Common myeloid progenitor, CD34-positive (primary cell): ENCODE data around the gene MEF2A.

ENCODE experiments used
- CTCF ChIA-PET: fragments of 350-600 bp; sonication (Branson Sonifier 250); formaldehyde crosslinking; loops from one replicate; lab custom pipeline; 2021; ENCODE audit warnings: antibody characterized with exemption; lab: Charles Lee
- POLR2A ChIA-PET: fragments of 350-600 bp; sonication (Branson Sonifier 250); formaldehyde crosslinking; loops from one replicate; lab custom pipeline; 2021; ENCODE audit warnings: antibody characterized with exemption; lab: Charles Lee
- DNase-seq, 3 donors: peaks; one replicate each; pipeline versions ENCODE4 v3.0.0 to v3.0.0-alpha.2; 2013
- H3K27ac ChIP-seq, 2 experiments: 1 replicate in 1 of 2; 2 replicates in 1 of 2; pipeline ENCODE4 v1.7.0; 2013; ENCODE audit warnings: inconsistent platforms in 2 of 2, low read length in 2 of 2, mild to moderate bottlenecking in 2 of 2, low read depth in 1 of 2, moderate library complexity in 1 of 2; ENCODE audit not compliant: severe bottlenecking in 2 of 2, insufficient read depth in 1 of 2, poor library complexity in 1 of 2
- H3K27me3 ChIP-seq, 5 experiments: replicated peaks in 2 of 5; 1 replicate in 3 of 5; 2 replicates in 2 of 5; pipeline versions ENCODE4 v1.6.1 to v1.7.0; 2013; ENCODE audit warnings: low read length in 4 of 5, mild to moderate bottlenecking in 2 of 5, moderate library complexity in 2 of 5, inconsistent platforms in 1 of 5; ENCODE audit not compliant: insufficient read depth in 5 of 5, control insufficient read depth in 4 of 5
- H3K36me3 ChIP-seq, 4 experiments: 1 replicate in 2 of 4; 2 replicates in 2 of 4; pipeline versions ENCODE4 v1.6.1 to v1.7.0; 2013; ENCODE audit warnings: low read length in 3 of 4, control low read depth in 1 of 4, mild to moderate bottlenecking in 1 of 4; ENCODE audit not compliant: control insufficient read depth in 4 of 4, insufficient read depth in 4 of 4
- H3K4me1 ChIP-seq, 4 experiments: 1 replicate in 3 of 4; 2 replicates in 1 of 4; pipeline versions ENCODE4 v1.6.1 to v1.7.1; 2013; ENCODE audit warnings: low read length in 3 of 4, mild to moderate bottlenecking in 3 of 4, control low read depth in 1 of 4, inconsistent platforms in 1 of 4, moderate library complexity in 1 of 4; ENCODE audit not compliant: control insufficient read depth in 4 of 4, insufficient read depth in 4 of 4; ENCODE audit errors: control extremely low read depth in 1 of 4
- H3K4me3 ChIP-seq, 7 experiments: 1 replicate in 4 of 7; 2 replicates in 3 of 7; pipeline versions ENCODE4 v1.5.1 to v1.7.0; 2013; ENCODE audit warnings: mild to moderate bottlenecking in 7 of 7, low read length in 6 of 7, moderate library complexity in 6 of 7, inconsistent platforms in 2 of 7, low read depth in 2 of 7, control low read depth in 1 of 7; ENCODE audit not compliant: insufficient read depth in 4 of 7, control insufficient read depth in 1 of 7; ENCODE audit errors: extremely low read depth in 1 of 7
- H3K9me3 ChIP-seq, 5 experiments: 1 replicate in 4 of 5; 2 replicates in 1 of 5; pipeline versions ENCODE4 v1.6.1 to v1.7.1; 2013; ENCODE audit warnings: low read length in 4 of 5, mild to moderate bottlenecking in 2 of 5, inconsistent platforms in 1 of 5, low read depth in 1 of 5, moderate library complexity in 1 of 5; ENCODE audit not compliant: control insufficient read depth in 4 of 5, insufficient read depth in 2 of 5; ENCODE audit errors: control extremely low read depth in 1 of 5
- WGBS: methylation state at CpG from one replicate; pipeline ENCODE4 v1.1.5; 2013; ENCODE audit not compliant: insufficient coverage; 5-methylcytosine and 5-hydroxymethylcytosine counted together

Gene MEF2A

GRCh38 chr15:99562238-99562637 is 3.5 kb upstream of the MEF2A start:
- Histone ChIP-seq H3K4me3 (no peak overlapping the region), H3K27me3 (no peaks in the 10 kb centered on the region), H3K36me3 (no peaks in the 10 kb centered on the region), H3K4me1 (peaks cover 10 to 44% (median 38%) of the 10 kb centered on the region in 4 experiments), H3K27ac (no peak overlapping the region), H3K9me3 (no peaks in the 10 kb centered on the region)
- ChIA-PET POLR2A (no interaction called here), CTCF (interaction anchor here (1.0 to 1.7 kb wide), 2 partner anchors 62 to 111 kb away, joined by 3 read pairs; no protein-coding TSS in a partner anchor)
- DNase-seq, result peak in 2 of 3 donors; percentile 75 to 80
- no CpG with 5 or more reads among the region's 2 CpGs for WGBS

- peak overlapping the region in 4 of 7 experiments; percentile 48 to 97 (median 76) for H3K4me3 ChIP-seq
- POLR2A ChIA-PET, result no interaction called here
- peaks cover 0 to 3% (median 0%) of the 10 kb centered on the region in 5 experiments for H3K27me3 ChIP-seq
- WGBS, result 46% methylated on average over 9 of the region's 11 CpGs
- H3K4me1 ChIP-seq, result peaks cover 17 to 54% (median 45%) of the 10 kb centered on the region in 4 experiments
- CTCF ChIA-PET, result interaction anchor here (0.9 to 1.7 kb wide), 3 partner anchors 69 to 156 kb away, joined by 3 read pairs; no protein-coding TSS in a partner anchor
- DNase-seq, result peak in 2 of 3 donors; percentile 55 to 63
- H3K36me3 ChIP-seq, result no peaks in the 10 kb centered on the region
- H3K27ac ChIP-seq, result peak overlapping the region in 1 of 2 experiments; percentile 22
- H3K9me3 ChIP-seq, result no peaks in the 10 kb centered on the region
Measured at GRCh38 chr15:99564221-99565048, 1.3 kb upstream of the MEF2A start.

- DNase-seq, result no peak
- CTCF ChIA-PET, result interaction anchor here (0.9 kb wide), 1 partner anchor 69 kb away, joined by 3 read pairs; no protein-coding TSS in a partner anchor
- Histone ChIP-seq H3K9me3 (no peaks in the 10 kb centered on the region), H3K27ac (peak overlapping the region in 1 of 2 experiments; percentile 22), H3K4me1 (peaks cover 17 to 54% (median 45%) of the 10 kb centered on the region in 4 experiments), H3K4me3 (peak overlapping the region in 5 of 7 experiments; percentile 72 to 97 (median 88)), H3K36me3 (no peaks in the 10 kb centered on the region), H3K27me3 (peaks cover 0 to 3% (median 0%) of the 10 kb centered on the region in 5 experiments)
- POLR2A ChIA-PET, result no interaction called here
- WGBS, result 15% methylated on average over 13 of the region's 22 CpGs
Measured at GRCh38 chr15:99565049-99565298, 810 bp upstream of the MEF2A start.

- peak in 2 of 3 donors; percentile 60 to 71 for DNase-seq
- Histone ChIP-seq H3K9me3 (no peaks in the 10 kb centered on the region), H3K4me3 (peak overlapping the region; percentile 45 to 97 (median 80)), H3K27me3 (peaks cover 0 to 3% (median 0%) of the 10 kb centered on the region in 5 experiments), H3K36me3 (no peaks in the 10 kb centered on the region), H3K27ac (peak overlapping the region; percentile 61 to 86), H3K4me1 (peaks cover 17 to 54% (median 45%) of the 10 kb centered on the region in 4 experiments)
- ChIA-PET POLR2A (no interaction called here), CTCF (interaction anchor here (1.0 to 2.2 kb wide), 2 partner anchors 54 to 138 kb away, joined by 3 to 7 read pairs; no protein-coding TSS in a partner anchor)
- WGBS, result 0% methylated on average over 54 of the region's 69 CpGs
Measured at GRCh38 chr15:99566157-99566897, 543 bp downstream of the MEF2A start.

GRCh38 chr15:99568625-99569352 is 3.0 kb downstream of the MEF2A start:
- Histone ChIP-seq H3K4me1 (peaks cover 9 to 34% (median 27%) of the 10 kb centered on the region in 4 experiments), H3K9me3 (no peaks in the 10 kb centered on the region), H3K27ac (no peak overlapping the region), H3K36me3 (no peaks in the 10 kb centered on the region), H3K27me3 (peaks cover 0 to 3% (median 0%) of the 10 kb centered on the region in 5 experiments), H3K4me3 (no peak overlapping the region)
- DNase-seq, result no peak
- POLR2A ChIA-PET, result no interaction called here
- WGBS, result 100% methylated on average over 8 of the region's 9 CpGs
- CTCF ChIA-PET, result interaction anchor here (1.3 kb wide), 1 partner anchor 14 kb away, joined by 5 read pairs; no protein-coding TSS in a partner anchor

- ChIA-PET POLR2A (no interaction called here), CTCF (no interaction called here)
- no peak for DNase-seq
- no peak overlapping the region for H3K27ac ChIP-seq
- peaks cover 9 to 19% (median 14%) of the 10 kb centered on the region in 4 experiments for H3K4me1 ChIP-seq
- H3K9me3 ChIP-seq, result peaks cover 0 to 2% (median 0%) of the 10 kb centered on the region in 5 experiments
- no peak overlapping the region for H3K4me3 ChIP-seq
- WGBS, result 100% methylated on average over 3 of the region's 3 CpGs
- peaks cover 0 to 6% (median 2%) of the 10 kb centered on the region in 4 experiments for H3K36me3 ChIP-seq
- peaks cover 0 to 3% (median 0%) of the 10 kb centered on the region in 5 experiments for H3K27me3 ChIP-seq
Measured at GRCh38 chr15:99571299-99571698, 5.5 kb downstream of the MEF2A start.
